Stimulated activated CD8-positive, alpha-beta memory T cell treated with anti-CD3 and anti-CD28 coated beads, Interleukin-15, amount 100 ng/mL, for 24 hours (primary cell): ENCODE data around the gene SRPK2.
"Not testable (repeated sequence)": the region's sequence is repeated elsewhere in the genome, so short reads cannot be mapped to it uniquely, and the experiment has no call there.

Experiments used
- DNase-seq: peaks from one replicate; pipeline ENCODE4 v3.0.0-alpha.2; 2020; ENCODE audit warnings: low read depth

Gene SRPK2

DNA sequence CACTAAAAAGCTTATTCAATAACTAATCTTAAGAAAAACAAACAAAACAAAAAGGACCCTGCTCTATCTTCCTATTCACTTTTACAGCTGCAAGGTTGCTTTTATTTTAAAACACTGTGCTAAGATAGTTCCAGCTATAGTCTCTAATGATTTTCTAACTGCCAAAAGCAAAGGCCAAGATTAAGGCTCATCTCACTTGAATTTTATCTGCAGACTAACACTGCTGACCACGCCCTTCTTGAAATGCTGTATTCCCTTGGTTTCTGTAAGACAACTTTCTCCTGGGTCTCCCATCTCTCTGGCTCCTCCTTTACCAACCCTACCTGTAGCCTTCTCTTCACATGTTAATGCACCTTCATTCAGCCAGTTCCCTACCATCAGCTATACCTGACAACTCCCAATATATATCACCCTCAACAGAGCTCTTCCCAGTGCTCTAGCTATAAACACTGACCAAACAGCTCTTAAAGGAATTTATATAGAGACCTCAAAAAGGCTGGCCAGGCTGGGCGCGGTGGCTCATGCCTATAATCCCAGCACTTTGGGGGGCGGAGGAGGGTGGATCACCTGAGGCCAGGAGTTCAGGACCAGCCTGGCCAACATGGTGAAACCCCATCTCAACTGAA lies 11.7 kb downstream of the SRPK2 start:
- DNase-seq = no peak

- DNase-seq = no peak
Measured at GRCh38 chr7:105369944-105370343, 18.8 kb downstream of the SRPK2 start.

DNA sequence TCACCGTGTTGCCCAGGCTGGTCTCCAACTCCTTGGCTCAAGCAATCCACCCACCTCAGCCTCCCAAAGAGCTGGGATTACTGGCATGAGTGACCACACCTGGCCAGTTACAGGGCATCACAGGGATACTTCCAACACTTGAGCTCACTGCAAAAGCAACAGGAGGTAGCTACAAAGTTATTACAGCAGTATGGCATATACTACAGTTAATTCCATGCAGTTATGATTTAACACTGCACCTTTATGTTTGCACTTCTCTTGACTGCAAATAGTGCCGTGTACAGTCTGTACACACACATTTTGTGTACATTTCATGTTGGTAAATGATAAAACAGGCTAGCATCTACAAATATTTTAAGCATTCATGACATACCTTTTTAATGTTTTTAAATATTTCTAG lies 21.3 kb downstream of the SRPK2 start:
- no peak for DNase-seq

- DNase-seq = no peak
Measured at GRCh38 chr7:105365541-105366534, 22.9 kb downstream of the SRPK2 start.

DNA sequence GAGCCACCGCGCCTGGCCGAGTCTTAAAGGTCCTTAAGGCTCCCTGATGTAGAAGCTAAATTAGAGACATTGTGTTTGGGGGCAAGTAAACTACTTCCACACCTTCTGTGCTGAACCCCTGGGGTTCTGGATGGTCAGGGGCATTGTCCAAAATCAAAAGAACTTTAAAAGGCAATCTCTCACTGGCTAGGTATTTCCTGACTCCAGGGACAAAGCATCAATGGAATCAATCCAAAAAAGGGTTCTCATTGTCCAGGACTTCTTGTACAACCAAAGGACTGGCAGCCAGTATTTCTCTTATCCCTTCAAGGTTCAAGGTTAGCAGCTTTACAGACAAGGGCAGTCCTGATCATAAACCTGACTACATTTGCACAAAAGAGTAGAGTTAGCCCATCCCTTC lies 24.0 kb downstream of the SRPK2 start:
- DNase-seq = no peak

GRCh38 chr7:105363657-105364056 lies 25.1 kb downstream of the SRPK2 start:
- DNase-seq = not testable (repeated sequence)

DNA sequence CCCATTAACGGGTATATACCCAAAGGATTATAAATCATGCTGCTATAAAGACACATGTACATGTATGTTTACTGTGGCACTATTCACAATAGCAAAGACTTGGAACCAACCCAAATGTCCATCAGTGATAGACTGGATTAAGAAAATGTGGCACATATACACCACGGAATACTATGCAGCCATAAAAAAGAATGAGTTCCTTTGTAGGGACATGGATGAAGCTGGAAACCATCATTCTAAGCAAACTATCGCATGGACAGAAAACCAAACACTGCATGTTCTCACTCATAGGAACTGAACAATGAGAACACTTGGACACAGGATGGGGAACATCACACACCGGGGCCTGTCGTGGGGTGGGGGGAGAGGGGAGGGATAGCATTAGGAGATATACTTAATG lies 26.0 kb downstream of the SRPK2 start:
- not testable (repeated sequence) for DNase-seq

DNA sequence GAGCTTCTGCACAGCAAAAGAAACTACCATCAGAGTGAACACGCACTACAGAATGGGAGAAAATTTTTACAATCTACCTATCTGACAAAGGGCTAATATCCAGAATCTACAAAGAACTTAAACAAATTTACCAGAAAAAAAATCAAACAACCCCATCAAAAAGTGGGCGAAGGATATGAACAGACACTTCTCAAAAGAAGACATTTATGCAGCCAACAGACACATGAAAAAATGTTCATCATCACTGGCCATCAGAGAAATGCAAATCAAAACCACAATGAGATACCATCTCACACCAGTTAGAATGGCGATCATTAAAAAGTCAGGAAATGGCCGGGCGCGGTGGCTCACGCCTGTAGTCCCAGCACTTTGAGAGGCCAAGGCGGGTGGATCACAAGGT lies 26.7 kb downstream of the SRPK2 start:
- not testable (repeated sequence) for DNase-seq

GRCh38 chr7:105360149-105360548 lies 28.6 kb downstream of the SRPK2 start:
- DNase-seq = not testable (repeated sequence)

GRCh38 chr7:105355701-105356100 lies 33.0 kb downstream of the SRPK2 start:
- DNase-seq = no peak

DNA sequence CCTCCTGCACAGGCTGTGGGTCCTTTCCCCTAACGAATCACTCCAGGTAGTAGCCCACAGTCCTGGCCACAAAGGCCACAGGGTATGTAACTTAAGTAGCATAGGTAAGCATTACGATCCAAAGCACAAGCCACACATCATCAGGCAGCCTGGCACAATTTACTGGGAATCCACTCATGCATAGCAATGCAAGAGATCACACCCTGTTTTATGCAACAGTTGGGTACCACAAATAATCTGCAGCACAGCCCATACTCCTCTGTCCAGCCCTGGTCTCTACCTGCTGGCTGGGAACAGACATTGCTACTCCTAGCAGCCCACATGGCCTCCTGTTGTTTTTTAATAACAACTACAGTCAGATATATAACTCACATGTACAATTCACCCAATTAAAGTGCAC lies 34.3 kb downstream of the SRPK2 start:
- no peak for DNase-seq

DNA sequence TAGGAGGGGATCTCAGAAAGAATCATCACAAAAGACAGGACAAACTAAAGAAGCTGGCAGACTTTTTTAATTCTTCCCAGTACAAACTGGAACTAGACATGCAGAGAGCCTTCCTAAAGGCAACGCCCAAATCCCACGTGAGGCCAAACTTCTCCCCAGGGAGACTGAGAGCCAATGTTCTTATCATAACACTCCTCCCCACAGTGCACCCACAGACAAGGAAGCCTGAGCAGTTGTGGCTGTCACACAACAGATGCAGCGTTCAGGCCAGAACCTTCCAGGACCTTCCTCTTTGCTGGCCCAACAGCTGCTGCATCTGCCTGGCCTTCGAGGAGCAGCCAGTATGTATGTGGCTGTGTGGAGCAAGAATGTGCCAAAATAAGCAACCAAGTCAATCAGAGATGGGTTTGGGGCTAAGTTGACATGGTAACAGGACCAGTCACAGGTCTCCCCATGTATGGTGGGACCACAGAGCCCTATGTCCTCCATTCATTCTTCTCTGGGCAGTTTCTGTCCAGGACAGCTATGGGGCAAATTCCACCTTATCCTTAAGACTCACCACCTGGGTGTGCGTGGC lies 34.9 kb downstream of the SRPK2 start:
- no peak for DNase-seq

GRCh38 chr7:105352901-105353668 lies 35.6 kb downstream of the SRPK2 start:
- no peak for DNase-seq

- DNase-seq = no peak
Measured at GRCh38 chr7:105352018-105352612, 36.6 kb downstream of the SRPK2 start.

- no peak for DNase-seq
Measured at GRCh38 chr7:105350906-105351305, 37.8 kb downstream of the SRPK2 start.

- DNase-seq = not testable (repeated sequence)
Measured at GRCh38 chr7:105348177-105348576, 40.5 kb downstream of the SRPK2 start.

GRCh38 chr7:105346593-105347322 lies 42.0 kb downstream of the SRPK2 start:
- no peak for DNase-seq

DNA sequence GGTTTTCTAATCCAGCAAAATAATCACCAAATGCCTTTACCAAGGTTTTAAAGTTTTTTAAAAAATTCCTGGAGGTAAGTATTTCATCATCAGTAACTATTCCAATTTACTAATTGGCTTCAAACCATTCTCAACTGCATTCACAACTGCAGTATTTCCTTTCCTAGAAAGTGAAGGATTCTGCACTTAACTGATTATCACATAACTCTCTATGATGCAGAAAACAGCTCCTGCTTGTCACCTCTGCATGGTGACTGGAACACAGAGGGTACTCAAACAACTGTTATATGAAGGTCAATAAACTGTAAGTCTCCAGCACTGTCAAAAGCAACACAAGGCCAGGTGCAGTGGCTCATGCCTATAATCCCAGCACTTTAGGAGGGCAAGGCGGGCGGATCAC lies 42.6 kb downstream of the SRPK2 start:
- DNase-seq = no peak

DNA sequence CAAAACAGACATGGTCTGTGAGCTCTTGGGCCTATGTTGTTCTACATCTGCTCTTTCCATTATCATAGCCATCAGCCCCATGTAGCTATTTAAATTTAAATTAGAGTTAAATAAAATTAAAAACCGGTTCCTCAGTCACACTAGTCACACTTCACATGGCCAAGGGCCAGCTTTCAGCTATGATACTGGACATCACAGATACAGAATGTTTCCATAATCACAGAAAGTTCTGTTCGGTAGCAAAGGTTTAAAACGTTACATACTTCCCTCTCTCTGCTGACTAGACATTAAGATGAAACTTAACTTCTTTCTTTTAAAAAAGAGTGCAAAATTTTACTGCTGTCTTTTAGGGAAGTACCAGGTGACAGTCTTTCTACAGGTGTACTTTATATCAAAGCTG lies 43.0 kb downstream of the SRPK2 start:
- DNase-seq = no peak

- no peak for DNase-seq
Measured at GRCh38 chr7:105345003-105345402, 43.7 kb downstream of the SRPK2 start.
